Hematopoietic multipotent progenitor cell treated with erythropoietin and hydrocortisone succinate and interleukin-3 and kit ligand, for 15 days (in vitro differentiated cells): ENCODE measurements around the gene STX10.

Source experiments
- DNase-seq: peaks from one replicate; pipeline ENCODE4 v3.0.0-alpha.2; 2015; ENCODE audit warnings: low spot score

STX10 gene

DNA sequence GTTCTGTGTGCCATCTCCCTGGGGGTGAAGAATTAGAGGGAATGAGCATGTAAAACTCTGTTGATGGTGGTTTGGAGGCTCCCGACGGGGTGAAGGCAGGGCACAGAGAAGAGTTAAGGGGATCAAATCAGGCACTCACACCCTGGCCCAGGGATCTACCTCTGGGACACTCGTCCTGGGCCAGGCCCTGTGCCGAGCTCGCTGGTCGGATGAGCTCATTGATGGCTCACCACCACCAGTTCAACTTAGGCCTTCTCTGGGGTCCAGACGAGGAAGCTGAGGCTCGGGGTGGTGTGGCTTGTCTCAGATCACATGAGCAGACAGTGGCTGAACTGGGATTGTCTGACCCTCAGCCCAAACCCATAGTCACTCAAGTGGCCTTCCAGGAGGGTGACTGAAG lies 30.5 kb downstream of the STX10 start:
- no peak for DNase-seq

DNA sequence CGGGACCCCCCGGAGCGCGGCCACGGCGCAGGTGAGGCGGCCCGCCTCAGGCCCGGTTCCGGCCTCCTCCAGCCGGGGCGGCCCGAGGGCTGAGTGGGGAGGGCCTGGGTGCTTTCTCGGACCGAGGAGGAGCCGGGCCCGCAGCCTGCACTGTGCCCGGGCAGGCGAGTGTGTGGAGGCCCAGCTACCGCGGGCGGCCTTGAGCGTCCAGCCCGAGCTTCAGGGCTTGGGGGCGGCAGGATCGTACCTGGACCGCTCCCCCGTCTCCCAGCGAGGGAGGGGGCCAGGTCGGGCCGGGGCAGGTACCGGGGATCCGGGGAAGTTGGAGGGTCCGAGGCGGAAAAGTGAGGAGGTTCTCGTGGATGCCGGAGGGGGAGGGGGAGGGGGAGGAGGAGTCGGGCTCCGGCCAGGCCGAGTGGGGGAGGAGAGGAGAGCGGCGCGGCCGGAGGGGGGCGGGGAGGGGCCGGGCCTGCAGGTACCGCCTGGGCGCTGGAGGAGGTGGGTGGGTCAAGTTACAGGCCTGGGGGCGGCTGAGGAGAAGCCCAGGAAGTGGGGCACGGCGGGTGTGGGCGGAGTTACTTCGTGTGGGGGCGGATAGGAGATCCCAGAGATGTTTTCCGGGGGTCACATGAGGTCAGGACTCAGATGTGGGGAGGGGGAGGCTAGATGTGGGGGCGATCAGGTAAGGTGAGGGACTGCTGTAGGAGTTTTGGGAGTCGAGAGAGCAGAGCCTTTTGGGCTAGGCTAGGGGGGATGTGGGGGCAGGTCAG lies 31.6 kb downstream of the STX10 start:
- DNase-seq = peak; percentile 10

DNA sequence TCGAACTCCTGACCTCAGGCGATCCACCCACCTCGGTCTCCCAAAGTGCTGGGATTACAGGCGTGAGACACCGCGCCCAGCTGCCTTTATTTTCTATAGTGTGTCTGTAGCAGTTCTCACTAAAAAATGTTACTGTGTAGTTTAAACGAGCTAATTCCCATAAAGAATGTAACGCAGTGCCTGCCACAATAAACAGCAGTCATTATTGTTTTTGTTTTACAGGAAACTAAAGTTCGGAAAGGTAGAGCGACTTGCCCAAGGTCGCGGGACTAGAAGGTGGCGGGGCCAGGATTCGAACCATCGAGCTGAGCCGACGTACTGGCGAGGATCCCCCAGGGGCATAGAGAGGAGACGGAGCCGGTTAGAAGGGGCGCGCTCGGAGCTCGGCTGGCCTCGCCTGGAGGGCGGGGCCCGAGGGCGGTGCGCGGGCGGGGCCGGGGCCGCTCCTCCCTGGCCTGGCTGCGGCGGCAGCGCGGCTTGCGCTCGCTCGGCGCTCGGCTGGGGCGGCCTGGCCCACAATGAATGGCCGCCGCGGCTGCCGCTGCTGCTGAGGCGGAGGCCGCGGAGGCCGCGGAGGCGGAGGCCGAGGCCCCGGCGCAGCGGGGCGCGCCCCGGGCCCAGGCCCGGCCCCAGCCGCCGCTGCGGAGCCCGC lies 32.3 kb downstream of the STX10 start, which contains the start of gene NACC1:
Gene NACC1, plus strand, starts transcription at position 493 of the 652 bp plus-strand sequence. CDS start 16,944 bp downstream, outside the sequence.
- peak; percentile 89 for DNase-seq

DNA sequence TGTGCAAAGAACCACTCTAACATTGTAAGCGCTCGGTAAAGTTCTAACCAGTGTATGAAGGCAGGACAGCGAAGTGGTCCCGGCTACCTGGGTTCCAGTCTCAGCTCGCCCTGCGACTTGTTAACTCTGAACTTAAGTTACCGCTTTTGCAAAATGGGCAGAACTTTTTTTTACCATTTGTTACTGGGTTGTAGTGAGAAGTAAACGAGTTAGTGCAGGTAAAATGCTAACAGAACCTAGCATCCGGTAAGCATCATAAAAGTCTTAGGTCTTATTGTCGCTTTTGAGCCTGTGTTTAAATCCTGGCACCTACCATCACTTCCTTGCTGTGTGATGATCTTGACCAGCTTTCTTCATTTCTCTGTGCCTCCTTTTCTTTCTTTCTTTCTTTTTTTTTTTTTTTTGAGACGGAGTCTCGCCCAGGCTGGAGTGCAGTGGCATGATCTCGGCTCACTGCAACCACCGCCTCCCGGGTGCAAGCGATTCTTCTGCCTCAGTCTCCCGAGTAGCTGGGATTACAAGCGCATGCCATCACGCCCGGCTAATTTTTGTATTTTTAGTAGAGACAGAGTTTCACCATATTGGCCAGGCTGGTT lies 32.9 kb downstream of the STX10 start:
- DNase-seq = no peak

GRCh38 chr19:13116282-13117175 lies 33.6 kb downstream of the STX10 start, which contains the start of gene TRMT1:
TSS of gene TRMT1 (minus strand) at chr19:13116740. CDS start at chr19:13116399, 341 bp downstream.
- DNase-seq = peak; percentile 86

GRCh38 chr19:13115936-13116281 lies 34.3 kb downstream of the STX10 start:
- DNase-seq = no peak

- no peak for DNase-seq
These were observed 37.6 kb downstream of the STX10 start for GRCh38 chr19:13112555-13112954.

GRCh38 chr19:13110099-13110610 lies 40.0 kb downstream of the STX10 start:
- no peak for DNase-seq

DNA sequence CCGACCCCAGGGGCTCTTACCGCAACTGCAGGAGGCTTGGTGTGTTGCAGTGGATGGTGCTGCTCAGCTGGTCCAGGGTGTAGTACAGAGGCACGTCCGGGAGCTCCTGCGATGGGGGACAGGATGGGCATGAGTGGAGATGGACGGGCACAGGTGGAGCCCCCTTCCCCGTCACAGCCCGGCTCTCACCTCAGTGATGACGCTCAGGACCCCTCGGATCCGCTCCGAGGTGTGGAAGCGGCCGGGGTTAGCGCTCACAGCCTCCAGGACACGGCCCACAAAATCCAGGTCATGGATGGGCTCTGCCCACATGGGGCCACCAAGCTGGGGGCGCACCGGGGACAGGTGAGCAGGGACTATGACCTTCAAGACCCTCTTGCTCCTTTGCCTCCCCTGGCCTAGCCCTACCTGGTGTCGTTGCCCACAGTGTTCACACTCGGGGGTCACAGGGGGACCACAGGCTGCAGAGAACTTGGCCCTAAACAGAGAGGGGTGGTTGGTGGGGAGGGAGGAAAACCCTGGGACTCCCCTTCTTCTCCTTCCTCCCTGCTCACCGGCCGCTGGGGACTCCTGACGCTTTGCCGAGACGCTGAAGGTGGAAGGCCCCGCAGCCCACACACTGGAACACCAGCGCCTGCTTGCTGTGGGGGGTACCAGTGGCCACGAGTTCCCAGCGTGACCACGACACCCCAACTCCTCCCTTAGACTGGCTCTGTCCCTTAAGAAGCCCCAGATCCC lies 40.6 kb downstream of the STX10 start:
- DNase-seq = no peak

- DNase-seq = no peak
These were observed 45.1 kb downstream of the STX10 start for GRCh38 chr19:13104848-13105711.

DNA sequence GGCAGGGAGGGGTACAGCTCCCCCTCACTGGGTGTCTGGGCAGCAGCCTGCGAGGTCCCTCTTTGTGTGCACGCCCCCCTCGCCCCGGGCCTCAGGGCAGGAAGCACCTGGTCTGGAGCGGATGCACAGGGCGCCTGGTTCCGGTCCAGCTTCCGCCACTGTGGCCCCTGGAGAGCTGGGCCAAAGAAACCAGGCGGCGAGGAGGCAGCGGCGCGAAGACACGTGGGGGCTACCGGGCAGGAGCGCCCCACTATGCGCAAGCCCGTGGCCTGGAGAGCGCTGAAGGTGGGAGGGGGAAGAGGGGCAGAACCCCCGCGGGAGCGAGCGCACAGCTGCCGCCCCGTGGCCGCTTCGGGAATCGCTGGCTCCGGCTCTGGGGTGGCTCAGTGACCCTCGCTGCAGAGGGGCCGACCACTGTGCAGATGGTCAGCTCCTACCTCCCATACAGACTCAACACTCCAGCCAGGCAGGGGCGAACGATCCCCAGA lies 45.8 kb downstream of the STX10 start:
- DNase-seq = peak; percentile 72

DNA sequence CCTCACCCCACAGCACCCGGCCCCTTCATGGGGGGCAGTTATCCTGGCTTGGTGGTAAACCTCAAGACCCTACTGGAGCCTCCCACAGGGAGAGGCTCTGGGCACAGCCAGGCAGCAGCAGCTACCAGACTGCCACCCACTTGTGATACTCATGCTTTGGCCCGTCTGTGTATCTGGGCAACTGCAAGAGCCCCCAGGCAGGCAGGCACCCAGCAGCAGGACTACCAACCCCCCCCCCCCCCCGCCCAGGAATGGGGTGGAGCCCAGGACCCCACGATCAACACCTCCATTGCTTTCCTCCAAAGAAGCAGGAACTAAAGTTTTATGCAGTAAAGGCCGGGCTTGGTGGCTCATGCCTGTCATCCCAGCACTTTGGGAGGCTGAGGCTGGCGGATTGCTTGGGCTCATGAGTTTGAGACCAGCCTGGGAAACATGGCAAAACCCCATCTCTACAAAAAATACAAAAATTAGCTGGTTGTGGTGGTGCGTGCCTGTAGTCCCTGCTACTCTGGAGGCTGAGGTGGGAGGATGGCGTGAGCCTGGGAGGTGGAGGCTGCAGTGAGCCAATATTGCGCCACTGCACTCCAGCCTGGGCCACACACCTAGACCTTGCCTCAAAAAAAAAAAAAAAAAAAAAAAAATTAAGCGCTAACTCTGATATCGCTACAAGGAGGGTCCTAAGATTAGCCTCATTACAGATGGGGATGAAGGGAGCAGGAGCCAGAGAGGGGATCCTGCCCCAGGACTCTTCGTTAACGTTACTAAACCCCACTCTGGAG lies 46.4 kb downstream of the STX10 start:
- peak; percentile 66 for DNase-seq

DNA sequence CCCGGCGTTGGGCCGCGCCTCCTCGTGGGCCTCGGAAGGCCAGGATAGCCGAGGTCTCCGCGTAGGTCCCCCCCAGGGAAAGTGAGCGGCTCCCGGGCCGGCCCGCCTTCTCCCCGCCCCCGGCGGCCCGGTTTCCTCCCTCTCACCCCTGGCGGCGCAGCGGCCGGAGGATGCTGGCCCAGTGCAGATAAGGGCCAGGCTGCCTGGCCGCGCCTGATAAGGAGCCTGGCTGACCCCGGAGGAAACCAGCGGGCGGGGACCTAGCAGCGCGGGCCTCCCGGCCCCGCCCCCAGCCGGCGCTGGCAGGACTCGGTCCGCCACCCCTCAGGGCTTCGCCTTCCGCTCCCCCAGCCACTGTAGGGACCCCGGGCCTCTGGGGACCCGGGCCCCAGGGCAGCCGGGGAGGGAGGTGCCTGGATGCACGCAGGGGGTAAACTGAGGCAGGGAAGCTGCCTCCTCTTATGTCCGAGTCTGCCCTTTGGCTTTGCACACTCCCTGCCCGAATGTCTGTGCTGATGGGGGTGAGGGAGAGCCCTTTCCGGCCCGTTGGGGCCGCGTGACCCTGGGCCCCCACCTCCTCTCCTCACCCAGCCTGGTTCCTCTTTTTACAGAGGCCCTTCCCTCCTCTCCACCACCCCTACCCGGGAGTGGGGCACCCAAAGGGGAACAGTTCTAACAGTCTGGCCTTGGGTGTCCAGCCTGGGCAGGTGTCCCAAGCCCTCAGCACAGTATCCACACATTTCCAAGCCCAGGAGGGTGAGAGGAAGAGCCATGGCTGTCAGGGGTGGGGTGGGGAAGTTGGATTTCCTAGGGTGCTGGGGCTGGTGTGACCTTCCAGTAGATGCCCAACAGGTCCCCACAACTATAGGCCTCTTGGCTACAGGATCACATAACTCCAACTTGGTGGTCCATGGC lies 47.3 kb downstream of the STX10 start, which contains the start of gene LYL1:
Gene LYL1, minus strand, starts transcription at position 193 of the 915 bp plus-strand sequence. CDS start 1,687 bp downstream, outside the sequence.
- peak; percentile 98 for DNase-seq

GRCh38 chr19:13102416-13102665 lies 47.8 kb downstream of the STX10 start:
- DNase-seq = no peak

- DNase-seq = no peak
These were observed 48.4 kb downstream of the STX10 start for GRCh38 chr19:13101590-13102415.

- DNase-seq = peak; percentile 64
These were observed 49.2 kb downstream of the STX10 start for GRCh38 chr19:13100841-13101589.
